ENCODE results near the gene PRKD3.

DNA sequence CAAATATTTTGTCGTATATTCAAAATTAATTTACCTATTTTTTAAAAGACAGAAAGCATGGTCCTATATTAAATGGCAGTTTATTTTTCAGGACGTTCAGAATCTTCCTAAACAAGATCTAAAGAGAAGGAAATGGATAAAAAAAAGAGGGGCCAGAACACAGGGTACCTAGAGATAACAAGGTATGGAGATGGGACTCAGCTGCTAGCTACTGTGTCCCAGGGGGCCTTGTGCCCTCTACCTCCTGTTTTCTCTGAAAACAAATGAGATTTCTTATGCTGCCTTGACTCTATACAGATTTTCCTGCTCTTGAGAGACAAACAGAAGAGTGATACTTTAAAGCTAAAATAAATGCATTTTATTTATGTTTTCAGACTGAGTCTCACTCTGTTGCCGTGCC is 9.3 kb downstream of the PRKD3 start:
- no peak for TF ChIP-seq EZH2 (IDR thresholded peaks at IDR 0.05; ENCODE audit: borderline replicate concordance, low read length)
- TF ChIP-seq, protein P1, sequence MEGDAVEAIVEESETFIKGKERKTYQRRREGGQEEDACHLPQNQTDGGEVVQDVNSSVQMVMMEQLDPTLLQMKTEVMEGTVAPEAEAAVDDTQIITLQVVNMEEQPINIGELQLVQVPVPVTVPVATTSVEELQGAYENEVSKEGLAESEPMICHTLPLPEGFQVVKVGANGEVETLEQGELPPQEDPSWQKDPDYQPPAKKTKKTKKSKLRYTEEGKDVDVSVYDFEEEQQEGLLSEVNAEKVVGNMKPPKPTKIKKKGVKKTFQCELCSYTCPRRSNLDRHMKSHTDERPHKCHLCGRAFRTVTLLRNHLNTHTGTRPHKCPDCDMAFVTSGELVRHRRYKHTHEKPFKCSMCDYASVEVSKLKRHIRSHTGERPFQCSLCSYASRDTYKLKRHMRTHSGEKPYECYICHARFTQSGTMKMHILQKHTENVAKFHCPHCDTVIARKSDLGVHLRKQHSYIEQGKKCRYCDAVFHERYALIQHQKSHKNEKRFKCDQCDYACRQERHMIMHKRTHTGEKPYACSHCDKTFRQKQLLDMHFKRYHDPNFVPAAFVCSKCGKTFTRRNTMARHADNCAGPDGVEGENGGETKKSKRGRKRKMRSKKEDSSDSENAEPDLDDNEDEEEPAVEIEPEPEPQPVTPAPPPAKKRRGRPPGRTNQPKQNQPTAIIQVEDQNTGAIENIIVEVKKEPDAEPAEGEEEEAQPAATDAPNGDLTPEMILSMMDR (conservative IDR thresholded peaks at IDR 0.05 in 1 of 2, IDR thresholded peaks at IDR 0.05 in 1 of 2; ENCODE audit: extremely low read depth in 1 of 2, insufficient read depth in 1 of 2, low read depth in 1 of 2, low read length in 2 of 2) = no peak
